ENCODE data around the gene TDRD1. TPM values are rescaled to one million over a fixed set of nuclear protein-coding genes. Genes with fewer than 3 reads are reported as not detected.

Gene TDRD1
- total RNA-seq, 1 experiment from 2014 or later = not detected

DNA sequence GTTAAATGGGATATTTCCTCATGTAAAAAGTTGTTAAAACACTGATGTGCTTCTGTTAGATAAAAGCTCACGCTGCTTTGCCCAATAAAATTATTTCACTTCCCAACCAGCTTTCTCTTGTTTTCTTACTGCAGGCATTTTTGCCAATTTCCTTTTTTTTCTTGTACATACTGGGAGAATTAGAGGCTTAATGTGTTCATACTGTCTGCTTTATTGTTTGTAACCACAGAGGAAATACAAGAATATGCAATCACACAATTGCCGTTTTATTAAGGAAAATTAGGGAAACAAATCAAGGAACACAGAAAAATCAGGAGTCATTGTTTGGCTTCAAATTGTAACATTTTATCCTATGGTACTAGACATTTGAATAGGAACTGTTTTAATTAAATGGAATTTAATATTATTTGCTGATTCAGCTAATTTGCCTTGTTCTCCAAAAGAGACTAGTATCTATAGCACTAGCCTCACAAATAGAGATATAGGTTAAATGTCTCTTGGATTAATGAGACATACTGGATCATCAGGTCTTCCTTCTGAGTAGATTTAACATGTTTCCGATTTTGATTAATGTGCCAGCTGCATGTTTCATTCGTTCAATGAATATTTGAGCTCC is 53.5 kb downstream of the TDRD1 start:
- DNase-seq (ENCODE audit: low spot score) = no peak

DNA sequence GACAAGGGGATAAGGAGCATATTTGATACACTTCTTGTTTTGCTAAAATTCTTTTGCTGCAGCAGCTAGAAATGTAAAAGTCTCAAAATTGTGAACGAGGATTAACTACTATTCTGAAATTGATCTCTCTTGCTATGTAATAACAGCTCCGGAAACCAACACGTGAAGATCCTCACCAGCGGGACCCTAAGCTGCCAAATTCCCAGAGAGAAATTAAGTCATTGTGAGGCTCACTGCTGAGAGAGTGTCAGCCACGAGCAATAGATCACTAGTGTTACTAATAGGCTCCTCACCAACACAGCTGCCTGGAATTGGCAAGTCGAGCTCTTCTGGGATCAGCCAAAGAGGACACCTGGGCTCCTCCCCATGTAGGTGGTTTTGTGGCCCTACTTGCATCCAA is 54.3 kb downstream of the TDRD1 start:
- DNase-seq (ENCODE audit: low spot score) = no peak

DNA sequence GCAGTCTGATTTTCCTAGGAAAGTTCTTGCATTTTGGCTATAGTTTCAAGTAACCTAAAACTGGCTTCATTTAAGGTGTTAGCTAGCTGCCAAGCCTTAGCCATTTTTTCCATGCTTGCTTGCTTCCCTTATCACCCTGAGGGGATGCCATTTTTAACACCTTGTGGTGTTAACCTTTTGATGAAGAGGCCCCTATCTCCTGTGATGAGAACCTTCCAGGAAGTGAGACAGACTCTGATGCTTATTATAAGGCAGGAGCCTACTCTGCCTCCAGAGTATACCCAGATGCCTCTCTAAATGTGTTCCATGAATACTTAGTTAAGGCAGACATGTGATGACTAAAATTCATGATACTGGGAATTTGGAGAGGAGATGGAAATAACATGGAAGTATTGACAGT is 55.0 kb downstream of the TDRD1 start:
- DNase-seq (ENCODE audit: low spot score) = no peak

DNA sequence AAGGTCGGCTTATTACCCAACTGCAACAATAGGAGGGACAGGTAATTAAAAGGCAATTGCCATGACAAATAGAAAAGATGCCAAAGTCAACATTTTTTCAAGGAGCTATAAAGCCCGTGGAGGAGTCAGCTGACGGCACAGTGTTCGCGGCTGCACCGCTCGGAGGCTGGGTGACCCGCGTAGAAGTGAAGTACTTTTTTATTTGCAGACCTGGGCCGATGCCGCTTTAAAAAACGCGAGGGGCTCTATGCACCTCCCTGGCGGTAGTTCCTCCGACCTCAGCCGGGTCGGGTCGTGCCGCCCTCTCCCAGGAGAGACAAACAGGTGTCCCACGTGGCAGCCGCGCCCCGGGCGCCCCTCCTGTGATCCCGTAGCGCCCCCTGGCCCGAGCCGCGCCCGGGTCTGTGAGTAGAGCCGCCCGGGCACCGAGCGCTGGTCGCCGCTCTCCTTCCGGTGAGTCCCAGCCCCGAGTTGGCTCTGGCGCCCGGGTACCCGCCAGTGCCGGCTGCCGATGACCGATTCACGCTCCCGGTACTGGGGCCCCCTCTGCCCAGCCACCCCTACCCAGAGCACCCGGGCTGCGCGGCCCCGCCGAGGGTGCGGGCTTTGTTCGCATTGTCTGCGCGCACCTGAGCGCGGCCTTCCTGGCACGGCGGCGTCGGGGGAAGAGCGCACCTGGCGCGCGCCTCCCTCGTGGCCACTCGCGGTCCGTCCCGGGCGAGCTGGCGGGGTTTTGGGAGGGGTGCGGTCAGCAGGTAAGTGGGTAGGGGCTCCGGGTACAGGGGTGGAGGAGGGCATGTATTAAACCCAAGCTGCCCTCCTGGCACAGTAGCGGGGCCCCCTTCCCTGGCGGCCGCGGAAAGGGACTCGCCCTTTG is 60.2 kb downstream of the TDRD1 start, which contains the start of gene VWA2:
Gene VWA2 (plus strand): TSS at position 138 of the 877 bp plus-strand sequence. CDS start 9,460 bp downstream, outside the sequence.
- DNase-seq (ENCODE audit: low spot score) = no peak

DNA sequence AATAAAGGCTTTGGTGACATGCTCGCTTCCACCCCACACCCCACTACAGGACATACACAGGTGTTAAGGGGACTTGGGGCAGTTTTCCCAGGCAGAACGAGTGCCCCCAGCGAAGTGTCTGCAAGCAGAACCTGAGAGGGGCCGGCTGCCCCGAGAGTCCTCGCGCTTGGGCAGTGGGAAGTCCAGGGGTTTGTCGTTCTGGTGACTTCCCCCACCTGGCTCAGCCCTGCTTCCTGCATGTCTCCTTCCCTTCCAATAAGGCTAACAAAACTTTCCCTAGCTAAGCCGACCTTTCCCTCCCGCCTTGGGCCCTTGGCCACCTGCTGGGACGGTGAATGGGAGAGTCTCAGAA is 60.8 kb downstream of the TDRD1 start:
- DNase-seq (ENCODE audit: low spot score) = no peak

DNA sequence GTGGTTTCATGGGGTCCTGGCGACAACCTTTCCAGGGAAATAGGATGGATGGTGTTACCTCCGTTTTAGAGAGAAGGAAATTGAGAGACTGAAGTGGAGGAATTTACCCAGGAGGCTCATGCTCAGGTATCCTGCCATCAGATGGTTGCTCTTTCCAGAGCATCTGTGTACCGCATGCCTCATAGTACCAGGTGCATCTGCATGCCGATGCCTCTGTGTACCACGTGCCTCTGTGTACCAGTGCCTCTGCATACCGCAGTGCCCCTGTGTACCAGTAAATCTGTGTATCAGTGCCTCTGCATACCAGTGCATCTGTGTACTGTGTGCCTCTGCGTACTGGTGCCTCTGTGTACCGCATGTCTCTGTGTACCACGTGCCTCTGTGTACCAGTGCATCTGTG is 63.1 kb downstream of the TDRD1 start:
- no peak for DNase-seq (ENCODE audit: low spot score)

DNA sequence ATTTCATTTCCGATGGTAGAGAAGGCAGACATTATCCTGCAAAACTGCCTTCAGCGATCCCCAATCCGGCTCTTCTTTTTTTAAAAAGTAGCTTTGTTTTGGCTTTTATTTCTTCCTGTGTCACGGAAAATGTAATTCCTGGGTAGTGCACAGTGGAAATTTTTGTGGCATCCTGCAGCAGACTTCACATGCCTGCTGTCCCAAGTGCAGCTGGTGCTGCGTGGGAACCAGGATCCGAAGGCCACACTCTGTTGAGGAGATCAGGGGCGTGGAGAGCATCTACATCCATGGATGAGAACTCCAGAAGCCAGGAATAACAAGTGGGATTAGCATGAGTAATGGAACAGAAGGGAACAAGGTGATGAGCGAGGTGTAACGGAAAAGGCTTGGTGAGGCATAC is 64.5 kb downstream of the TDRD1 start:
- no peak for DNase-seq (ENCODE audit: low spot score)

DNA sequence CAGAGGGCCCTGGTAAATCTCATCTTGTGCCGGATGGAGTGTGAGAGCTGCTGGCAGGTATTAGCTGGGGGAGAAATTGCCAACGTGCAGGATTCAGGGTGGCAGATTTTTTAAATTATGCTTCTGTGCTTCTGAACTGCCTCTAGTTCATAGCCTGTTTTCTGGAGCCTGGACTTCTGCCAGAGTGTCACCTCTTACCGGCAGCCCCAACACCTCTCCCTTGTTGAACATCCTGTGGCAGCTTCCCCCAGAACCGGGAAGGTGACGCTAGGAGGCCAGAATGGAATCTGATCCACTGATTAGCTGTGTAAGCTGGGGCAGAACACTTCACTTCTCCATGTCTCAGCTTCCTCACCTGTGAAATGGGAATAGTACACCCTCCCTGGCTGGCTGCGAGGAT is 65.0 kb downstream of the TDRD1 start:
- no peak for DNase-seq (ENCODE audit: low spot score)

DNA sequence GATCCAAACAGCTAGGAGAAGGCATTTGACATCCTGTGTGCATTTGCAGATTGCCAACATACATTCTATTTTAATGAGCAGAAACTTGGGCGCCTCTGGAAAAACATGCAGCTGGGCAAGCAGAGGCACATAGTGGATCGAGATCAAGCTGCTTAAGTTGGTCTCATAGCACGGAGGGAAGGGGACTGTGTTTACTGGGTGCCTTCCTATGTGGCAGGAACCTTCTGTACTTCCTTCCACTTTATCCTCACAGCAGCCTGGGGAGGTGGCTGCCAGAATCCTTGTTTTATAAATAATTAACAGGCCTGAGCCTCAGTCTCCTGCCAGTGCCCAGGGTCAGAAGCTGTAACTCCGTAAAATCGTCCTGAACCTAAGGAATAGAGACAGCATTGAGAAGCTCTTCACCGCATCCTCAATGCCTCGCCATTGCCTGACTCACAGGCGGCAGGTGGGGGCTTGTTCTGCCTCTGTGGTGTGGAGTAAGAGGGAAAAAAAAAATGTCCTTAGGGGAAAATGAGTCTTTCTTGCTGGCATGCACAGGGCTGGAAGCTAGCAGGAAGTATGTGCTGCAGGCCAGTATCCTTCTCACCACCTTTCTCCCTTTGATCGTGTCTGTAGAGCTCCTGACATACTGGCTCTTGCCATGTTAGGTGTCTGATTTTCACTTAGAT is 66.1 kb downstream of the TDRD1 start:
- no peak for DNase-seq (ENCODE audit: low spot score)

DNA sequence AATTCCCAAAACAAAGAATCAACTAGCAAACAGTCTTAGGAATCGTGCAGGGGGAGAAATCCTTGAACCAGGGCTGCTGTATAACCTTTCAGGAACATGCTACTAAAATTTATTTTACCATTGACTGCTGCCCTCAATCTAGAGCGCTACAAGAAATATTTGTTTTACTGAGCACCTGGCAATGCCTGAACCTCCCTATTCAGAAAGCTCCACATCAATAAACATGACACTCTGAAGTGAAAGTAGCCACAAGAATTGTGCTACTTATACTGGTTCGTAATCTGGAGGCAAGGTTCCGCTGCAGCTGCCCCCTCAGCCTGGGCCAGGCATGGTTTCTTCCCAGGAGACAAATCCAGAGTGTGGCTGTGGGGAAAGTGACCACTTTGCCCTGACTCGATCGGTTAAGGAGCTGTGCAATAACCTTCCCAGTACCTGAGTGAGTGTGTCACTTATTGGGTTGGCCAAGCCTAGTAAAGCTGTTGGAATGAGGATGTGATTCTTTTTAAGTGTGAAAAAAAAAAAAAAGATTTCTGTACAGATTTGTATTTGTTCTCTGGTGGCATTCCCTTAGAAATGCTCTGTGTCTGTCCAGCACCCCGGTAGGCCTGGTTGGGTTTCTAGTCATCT is 67.6 kb downstream of the TDRD1 start:
- DNase-seq (ENCODE audit: low spot score) = no peak

DNA sequence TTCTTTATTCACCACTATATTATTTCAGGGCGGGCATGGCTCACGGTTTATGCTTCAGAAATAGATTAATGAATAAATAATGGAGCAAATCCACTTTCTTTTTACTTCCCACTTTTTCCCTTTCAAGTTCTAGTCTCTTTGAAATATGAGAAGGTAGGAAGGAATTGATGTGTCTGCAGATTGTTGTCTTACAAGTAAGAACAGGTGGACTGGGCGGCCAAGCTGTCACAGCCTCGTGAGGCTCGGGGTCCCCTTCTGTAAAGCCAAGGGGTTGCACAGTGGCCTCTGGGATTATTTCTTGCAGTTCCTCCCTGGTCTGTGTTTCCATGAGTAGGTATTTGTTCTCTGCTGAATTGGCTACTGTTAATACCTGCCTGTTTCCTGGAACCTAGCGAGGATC is 71.1 kb downstream of the TDRD1 start:
- DNase-seq (ENCODE audit: low spot score) = no peak

DNA sequence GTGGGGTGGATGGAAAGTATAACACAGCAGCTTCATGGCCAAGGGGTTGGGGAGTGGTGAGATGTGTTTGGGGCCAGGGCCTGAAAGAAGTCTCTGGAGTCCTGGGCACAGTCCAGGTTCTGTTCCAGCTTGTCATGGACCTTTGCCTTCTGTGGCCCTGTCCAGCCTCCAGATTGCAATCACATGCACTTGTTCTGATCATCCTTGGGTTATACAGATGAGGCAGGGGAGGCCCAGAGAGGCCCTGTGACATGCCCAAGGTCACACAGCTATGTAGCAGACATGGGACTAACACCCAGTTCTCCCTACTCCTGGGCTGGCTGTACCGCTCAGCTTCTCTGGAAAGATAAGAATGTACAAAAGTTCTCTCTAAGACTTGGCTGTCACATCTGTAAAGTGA is 71.6 kb downstream of the TDRD1 start:
- no peak for DNase-seq (ENCODE audit: low spot score)

DNA sequence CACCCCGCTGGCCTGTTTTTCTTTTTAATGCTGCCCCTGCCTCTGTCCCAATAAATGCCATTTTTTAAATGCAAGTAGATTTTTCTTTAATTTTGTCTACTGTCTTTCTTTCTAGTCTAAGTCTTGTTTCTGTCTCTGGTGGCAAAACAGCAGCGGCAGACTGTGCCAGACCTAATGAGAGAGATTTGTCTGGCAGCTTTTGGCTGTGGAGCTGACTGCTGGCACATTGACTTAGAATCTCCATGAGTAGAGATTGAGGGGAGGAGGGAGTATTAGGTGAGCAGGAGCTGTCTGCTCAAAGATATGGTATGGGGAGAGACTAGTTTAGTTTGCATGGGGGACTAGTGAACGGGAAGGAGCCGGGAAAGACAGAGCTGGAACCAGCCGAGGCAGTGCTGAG is 72.9 kb downstream of the TDRD1 start:
- DNase-seq (ENCODE audit: low spot score) = no peak

DNA sequence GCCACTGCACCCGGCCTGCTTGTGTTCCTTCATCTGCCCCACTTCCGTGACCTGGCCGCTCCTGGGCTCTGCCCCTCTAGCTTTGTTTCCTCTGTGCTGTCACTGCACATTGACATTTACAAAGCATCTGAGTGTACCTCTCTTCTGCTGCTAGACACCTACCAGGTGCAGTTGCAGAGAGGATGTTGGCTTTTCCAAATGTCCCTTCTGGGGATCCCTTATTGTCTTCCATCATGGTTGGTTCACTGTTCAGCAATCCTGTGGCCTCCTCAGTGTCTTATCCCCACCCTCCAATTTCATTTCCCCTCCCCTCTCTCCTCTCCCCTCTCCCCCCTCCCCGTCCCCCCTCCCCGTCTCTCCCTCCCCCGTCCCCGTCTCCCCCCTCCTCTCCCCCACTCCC is 73.7 kb downstream of the TDRD1 start:
- no peak for DNase-seq (ENCODE audit: low spot score)

DNA sequence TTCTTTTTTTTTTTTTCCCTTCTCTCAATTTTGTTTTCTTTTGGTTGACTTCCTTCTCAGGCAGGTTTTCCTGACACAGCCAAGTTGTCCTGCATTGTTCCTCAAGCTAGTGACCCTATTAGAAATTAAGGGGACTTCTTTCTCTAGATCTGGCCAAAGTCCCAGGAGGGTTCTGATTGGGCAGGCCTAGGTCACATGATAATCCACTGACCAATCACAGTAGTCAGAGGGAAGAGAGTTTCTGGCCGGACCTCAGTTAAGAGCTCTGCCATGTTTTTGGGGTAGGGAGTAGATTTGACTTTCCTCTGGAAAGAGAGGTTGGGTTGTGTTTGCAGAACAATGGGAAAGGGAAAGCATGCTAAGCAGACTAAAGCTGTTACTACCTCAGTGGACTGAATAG is 76.1 kb downstream of the TDRD1 start:
- DNase-seq (ENCODE audit: low spot score) = no peak

DNA sequence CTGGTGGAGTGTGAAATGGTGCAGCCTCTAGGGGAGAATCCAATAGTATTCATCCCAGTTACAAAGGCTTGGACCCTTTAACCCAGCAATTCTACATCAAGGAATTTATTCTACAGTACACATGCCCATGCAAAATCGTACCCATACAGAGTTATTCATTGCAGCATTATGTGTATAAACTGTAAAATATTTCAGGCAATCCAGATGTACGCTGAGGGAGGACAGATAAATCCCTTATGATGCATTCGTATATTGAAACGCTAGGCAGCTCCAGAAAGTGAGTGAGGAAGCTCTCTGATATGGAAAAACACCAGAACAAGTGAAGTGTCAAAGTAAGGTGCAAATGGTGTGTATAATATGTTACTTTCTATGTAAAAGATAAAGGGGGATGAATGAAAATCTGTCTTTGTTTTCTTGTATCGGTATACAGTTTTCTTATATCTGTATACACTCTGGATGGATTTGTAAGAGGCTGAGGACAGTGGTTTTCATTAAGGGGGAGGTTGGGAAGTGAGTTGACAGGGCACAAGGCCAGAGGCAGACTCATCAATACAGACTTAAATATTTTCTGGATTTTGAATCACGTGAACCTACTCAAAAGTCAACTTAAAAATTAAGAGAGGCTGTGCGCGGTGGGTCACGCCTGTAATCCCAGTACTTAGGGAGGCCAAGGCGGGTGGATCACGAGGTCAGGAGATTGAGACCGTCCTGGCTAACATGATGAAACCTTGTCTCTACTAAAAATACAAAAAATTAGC is 77.0 kb downstream of the TDRD1 start:
- no peak for DNase-seq (ENCODE audit: low spot score)

DNA sequence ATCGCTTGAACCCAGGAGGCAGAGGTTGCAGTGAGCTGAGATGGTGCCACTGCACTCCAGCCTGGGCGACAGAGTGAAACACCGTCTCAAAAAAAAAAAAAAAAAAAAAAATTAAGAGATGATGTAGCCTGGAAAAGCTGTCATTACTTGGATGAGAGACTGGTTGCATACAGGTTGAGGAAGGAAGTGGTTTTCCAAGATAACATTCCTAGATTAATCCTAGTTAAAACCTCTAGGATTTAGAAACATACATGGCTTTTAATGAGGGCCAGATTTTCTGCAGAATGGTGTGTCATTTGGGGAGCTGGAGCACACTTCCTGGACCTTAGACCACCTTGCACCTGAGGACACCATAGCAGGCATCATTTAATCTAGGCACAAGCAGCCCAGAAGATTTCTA is 77.7 kb downstream of the TDRD1 start:
- DNase-seq (ENCODE audit: low spot score) = peak; percentile 76

DNA sequence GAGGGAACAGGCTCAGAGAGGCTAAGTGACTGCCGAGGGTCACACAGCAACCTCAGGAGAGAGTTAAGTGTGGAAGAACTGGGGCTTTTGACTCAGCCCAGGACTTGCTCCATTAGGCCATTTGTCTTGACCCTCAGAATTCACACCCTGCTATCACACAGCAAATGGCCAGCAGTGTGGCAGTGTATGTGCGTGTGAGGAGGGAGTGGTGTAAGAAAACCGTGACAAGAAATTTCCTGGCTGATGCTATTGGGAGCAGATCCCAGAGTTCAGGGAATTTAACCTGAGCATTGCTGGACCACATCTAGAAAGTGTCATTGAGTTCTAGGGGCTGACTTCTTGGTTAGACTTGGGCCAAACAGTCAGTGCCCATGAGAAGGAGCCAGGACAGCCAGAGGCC is 78.3 kb downstream of the TDRD1 start:
- no peak for DNase-seq (ENCODE audit: low spot score)

DNA sequence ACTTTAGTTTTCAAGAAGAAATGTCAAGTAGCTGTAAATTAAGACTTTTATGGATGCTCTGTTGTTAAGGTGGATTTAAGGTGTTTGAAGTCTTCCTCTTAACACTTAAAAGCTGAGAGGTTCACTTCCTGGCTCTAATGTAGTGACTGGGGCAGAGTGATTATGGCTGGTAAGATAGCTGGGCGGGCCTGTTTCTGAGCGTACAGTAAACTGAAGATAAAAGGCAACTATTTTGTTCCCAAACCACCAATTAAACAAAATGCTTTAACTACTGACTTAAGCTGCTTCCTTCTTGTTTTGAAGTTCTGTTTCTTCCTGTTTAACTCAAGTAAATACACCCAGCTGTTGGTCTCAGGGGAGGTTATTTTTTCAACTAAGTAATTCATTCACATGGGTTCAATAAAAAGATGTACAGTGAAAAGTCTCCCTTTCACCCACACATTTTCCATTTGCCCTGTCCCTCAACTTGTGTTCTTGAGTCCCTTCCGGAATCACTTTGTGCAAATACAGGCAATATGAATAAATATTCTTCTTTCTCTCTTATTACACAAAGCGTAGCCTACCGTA is 79.2 kb downstream of the TDRD1 start:
- peak; percentile 88 for DNase-seq (ENCODE audit: low spot score)

DNA sequence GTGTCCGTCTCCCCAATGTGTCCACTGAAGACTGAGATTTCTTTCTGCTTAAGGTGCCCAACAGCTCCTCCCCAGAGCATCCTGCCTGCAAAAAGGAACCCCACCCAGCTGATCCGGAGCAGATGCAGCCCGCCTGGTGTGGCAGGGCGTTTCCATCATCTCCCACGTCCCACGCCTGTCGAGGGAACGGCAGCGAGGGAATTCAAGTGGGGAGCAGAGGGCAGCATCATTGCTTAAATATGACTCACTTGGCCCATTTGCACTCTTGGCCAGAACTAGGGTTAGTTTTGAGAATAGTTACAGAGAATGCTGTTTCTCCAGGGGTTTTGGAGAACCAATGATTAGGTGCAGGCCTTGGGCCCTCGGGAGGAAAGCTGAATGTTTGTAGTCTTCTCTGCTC is 80.7 kb downstream of the TDRD1 start:
- no peak for DNase-seq (ENCODE audit: low spot score)

DNA sequence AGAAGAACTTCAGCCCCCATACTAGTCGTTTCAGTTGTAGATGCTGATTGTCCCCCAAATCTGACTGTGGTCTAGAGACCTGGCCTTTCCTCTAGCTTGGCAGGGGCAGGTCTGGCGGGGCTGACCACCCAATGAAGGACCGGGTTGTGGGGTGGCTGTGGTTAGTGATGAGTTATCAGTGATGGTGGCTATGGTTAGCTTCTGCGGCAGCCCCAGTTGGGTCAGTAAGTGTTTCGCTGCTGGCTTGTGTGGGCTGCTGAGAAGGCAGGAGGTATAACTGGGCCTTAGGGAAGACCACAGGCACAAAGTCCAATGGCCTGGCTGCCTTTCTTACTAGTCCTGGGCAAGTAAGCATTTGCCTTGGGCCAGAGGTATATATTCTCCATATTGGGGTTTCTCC is 81.2 kb downstream of the TDRD1 start:
- no peak for DNase-seq (ENCODE audit: low spot score)

All from H4 (cell line).